Measurements from ENCODE around the gene SSBP2.

DNA sequence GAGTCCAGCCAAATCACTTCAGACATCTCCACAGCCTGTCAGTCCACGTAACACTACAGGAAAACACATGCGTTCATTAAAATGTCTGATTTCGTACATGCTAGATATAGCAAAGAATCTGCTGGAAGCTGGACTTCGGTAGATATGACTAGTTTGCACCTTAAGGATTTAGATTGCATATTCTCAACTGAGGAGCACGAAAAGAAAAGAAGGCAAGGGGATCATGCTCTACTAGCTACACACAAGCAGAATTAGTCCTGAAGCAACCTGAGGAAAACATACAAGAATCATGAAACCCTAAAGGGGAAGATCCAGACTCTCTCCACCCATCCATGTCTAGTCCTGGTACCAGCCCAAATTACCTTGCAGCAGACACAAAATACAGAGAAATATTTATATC lies 36.1 kb upstream of the SSBP2 start:
- TF ChIP-seq, protein P1, sequence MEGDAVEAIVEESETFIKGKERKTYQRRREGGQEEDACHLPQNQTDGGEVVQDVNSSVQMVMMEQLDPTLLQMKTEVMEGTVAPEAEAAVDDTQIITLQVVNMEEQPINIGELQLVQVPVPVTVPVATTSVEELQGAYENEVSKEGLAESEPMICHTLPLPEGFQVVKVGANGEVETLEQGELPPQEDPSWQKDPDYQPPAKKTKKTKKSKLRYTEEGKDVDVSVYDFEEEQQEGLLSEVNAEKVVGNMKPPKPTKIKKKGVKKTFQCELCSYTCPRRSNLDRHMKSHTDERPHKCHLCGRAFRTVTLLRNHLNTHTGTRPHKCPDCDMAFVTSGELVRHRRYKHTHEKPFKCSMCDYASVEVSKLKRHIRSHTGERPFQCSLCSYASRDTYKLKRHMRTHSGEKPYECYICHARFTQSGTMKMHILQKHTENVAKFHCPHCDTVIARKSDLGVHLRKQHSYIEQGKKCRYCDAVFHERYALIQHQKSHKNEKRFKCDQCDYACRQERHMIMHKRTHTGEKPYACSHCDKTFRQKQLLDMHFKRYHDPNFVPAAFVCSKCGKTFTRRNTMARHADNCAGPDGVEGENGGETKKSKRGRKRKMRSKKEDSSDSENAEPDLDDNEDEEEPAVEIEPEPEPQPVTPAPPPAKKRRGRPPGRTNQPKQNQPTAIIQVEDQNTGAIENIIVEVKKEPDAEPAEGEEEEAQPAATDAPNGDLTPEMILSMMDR (IDR thresholded peaks at IDR 0.05) = no peak
- TF ChIP-seq EP300 (IDR thresholded peaks at IDR 0.05) (no peak), POLR2A (IDR thresholded peaks at IDR 0.05) (no peak)
